DND-41 (cell line): ENCODE results near the gene ANKRD40.

Experiments
- CTCF ChIP-seq: IDR thresholded peaks from 2 replicates; pipeline ENCODE4 v1.5.1; 2012; ENCODE audit warnings: borderline replicate concordance, low read length, moderate library complexity, mild to moderate bottlenecking; ENCODE audit not compliant: poor library complexity, severe bottlenecking; ENCODE audit errors: extremely low read depth
- EZH2 ChIP-seq: IDR thresholded peaks from 3 replicates; pipeline ENCODE4 v1.6.1; 2012; ENCODE audit warnings: borderline replicate concordance, low read depth, mild to moderate bottlenecking, moderate library complexity, low read length, inconsistent platforms; ENCODE audit not compliant: severe bottlenecking

DNA sequence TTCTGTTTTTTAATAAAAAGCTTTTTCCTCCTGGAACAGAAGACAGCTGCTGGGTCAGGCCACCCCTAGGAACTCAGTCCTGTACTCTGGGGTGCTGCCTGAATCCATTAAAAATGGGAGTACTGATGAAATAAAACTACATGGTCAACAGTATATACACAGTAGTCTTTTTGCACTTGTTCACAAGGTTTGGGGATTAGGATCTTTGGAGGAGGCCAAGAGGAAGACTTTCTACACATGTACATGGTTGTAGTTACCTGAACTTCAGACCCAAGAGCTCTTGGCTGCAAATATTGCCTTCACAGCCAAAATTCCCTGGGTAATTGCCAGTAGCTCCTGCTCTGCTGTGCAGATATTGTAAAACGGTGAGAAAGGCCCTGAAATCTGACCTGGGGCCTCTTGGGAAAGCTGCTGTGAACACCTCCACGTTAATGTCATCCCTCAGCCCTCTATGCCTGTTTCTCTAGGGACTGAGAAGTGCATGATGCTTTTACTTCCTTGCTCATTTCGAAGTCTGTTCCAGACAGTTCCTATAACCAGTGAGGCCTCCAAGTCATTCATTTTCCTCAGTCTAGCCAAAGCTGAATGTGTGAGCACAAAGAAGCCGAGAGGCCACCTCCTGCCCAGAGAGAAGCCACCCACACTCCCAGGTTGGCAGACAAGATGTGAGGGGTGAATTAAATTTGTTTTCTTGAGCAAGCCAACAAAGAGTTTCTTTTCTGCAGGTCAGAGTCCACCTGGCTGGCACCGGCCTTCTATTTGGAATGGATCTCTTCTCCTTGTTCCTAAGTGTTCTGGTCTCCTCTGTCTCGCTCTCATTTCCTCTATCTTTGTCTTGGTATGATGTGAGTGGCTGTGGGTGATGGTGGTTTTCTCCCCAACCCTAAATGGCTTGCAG lies 15.9 kb downstream of the ANKRD40 start:
- TF ChIP-seq CTCF = no peak
- TF ChIP-seq EZH2 = no peak
